T-helper 1 cell treated with Interleukin-12 subunit alpha and Interleukin-12 subunit beta and Interleukin-4 antibody, amounts not matched to agents 30 ng/mL and 1 ng/mL, for 36 hours (primary cell): ENCODE data around the gene KDM3B. TPM values are rescaled to one million over a fixed set of nuclear protein-coding genes. Genes with fewer than 3 reads are reported as not detected.

ENCODE experiments used
- intact Hi-C: fragments of 100-400 bp; cut with micrococcal nuclease; formaldehyde crosslinking; loops from one replicate; pipeline ENCODE4 v1.15.1; 2024
- total RNA-seq: library from RNA; stranded (reverse); gene quantifications from 2 replicates; pipeline ENCODE4 v1.2.3, GENCODE V29; 2022

KDM3B gene
- total RNA-seq, 1 donor from 2014 or later = 68.5 TPM

- intact Hi-C loops = no loop called here
These were observed 7.4 kb upstream of the KDM3B start for GRCh38 chr5:138344887-138345622.

- intact Hi-C loops = no loop called here
These were observed 5.6 kb upstream of the KDM3B start for GRCh38 chr5:138346889-138347288.

- intact Hi-C loops = loop anchor here (5.0 kb wide), 1 partner anchor 1757 kb away; no protein-coding TSS in a partner anchor
These were observed 2.5 kb upstream of the KDM3B start for GRCh38 chr5:138349852-138350562.

- intact Hi-C loops = loop anchor here (5.0 kb wide), 1 partner anchor 1757 kb away; no protein-coding TSS in a partner anchor
These were observed 2.0 kb upstream of the KDM3B start for GRCh38 chr5:138350563-138350890.

- intact Hi-C loops = loop anchor here (5.0 kb wide), 1 partner anchor 1756 kb away; no protein-coding TSS in a partner anchor
These were observed 1.4 kb upstream of the KDM3B start for GRCh38 chr5:138351056-138351455.

- intact Hi-C loops = loop anchor here (5.0 kb wide), 1 partner anchor 1756 kb away; no protein-coding TSS in a partner anchor
These were observed 968 bp upstream of the KDM3B start for GRCh38 chr5:138351517-138351916.

GRCh38 chr5:138352722-138353559, 456 bp downstream of the KDM3B start:
- intact Hi-C loops = loop anchor here (1.0 to 5.0 kb wide), 9 partner anchors 15 to 1754 kb away; partner anchors contain the start of genes BRD8, CDC25C, EGR1 and ETF1

GRCh38 chr5:138353560-138354080, 1.1 kb downstream of the KDM3B start:
- intact Hi-C loops = loop anchor here (1.0 to 5.0 kb wide), 6 partner anchors 111 to 1754 kb away; partner anchors contain the start of genes EGR1, ETF1, FAM13B and HNRNPA0

- intact Hi-C loops = loop anchor here (5.0 kb wide), 1 partner anchor 1753 kb away; no protein-coding TSS in a partner anchor
These were observed 1.9 kb downstream of the KDM3B start for GRCh38 chr5:138354387-138354786.

- intact Hi-C loops = loop anchor here (1.0 to 5.0 kb wide), 2 partner anchors 142 to 1752 kb away; partner anchors contain the start of gene CDC23
These were observed 2.5 kb downstream of the KDM3B start for GRCh38 chr5:138354926-138355378.

- intact Hi-C loops = loop anchor here (5.0 kb wide), 1 partner anchor 43 kb away; no protein-coding TSS in a partner anchor
These were observed 7.1 kb downstream of the KDM3B start for GRCh38 chr5:138359621-138360020.

GRCh38 chr5:138360941-138361452, 8.5 kb downstream of the KDM3B start:
- intact Hi-C loops = loop anchor here (5.0 kb wide), 1 partner anchor 41 kb away; no protein-coding TSS in a partner anchor

GRCh38 chr5:138364576-138364975, 12.1 kb downstream of the KDM3B start:
- intact Hi-C loops = loop anchor here (5.0 kb wide), 1 partner anchor 38 kb away; no protein-coding TSS in a partner anchor

GRCh38 chr5:138366632-138367382, 14.3 kb downstream of the KDM3B start:
- intact Hi-C loops = no loop called here

GRCh38 chr5:138369261-138369660, 16.8 kb downstream of the KDM3B start:
- intact Hi-C loops = no loop called here

- intact Hi-C loops = no loop called here
These were observed 17.2 kb downstream of the KDM3B start for GRCh38 chr5:138369706-138370105.

GRCh38 chr5:138370537-138370936, 18.1 kb downstream of the KDM3B start:
- intact Hi-C loops = no loop called here

- intact Hi-C loops = no loop called here
These were observed 19.0 kb downstream of the KDM3B start for GRCh38 chr5:138371454-138371853.

- intact Hi-C loops = no loop called here
These were observed 19.7 kb downstream of the KDM3B start for GRCh38 chr5:138372225-138372624.

GRCh38 chr5:138372653-138373052, 20.2 kb downstream of the KDM3B start:
- intact Hi-C loops = no loop called here
